Esophagus muscularis mucosa (tissue), 4 donors: ENCODE measurements around the gene NUDCD2. TPM values are rescaled to one million over a fixed set of nuclear protein-coding genes. Genes with fewer than 3 reads are reported as not detected.

Source experiments
- DNase-seq: peaks from one replicate; pipeline ENCODE4 v3.0.0-alpha.2; 2017; ENCODE audit errors: extremely low spot score
- H3K27ac ChIP-seq, 4 donors: fragments of 200-600 bp; sonication (generic); replicated peaks in 1 of 4; 1 replicate in 3 of 4; 2 replicates in 1 of 4; pipeline ENCODE4 v1.5.1; 2016 to 2019; ENCODE audit warnings: mild to moderate bottlenecking in 1 of 4
- H3K27me3 ChIP-seq, 4 donors: fragments of 200-600 bp; sonication (generic); one replicate each; pipeline versions ENCODE4 v1.5.1 to v1.6.0; 2016 to 2019
- H3K36me3 ChIP-seq, 4 donors: fragments of 200-600 bp; sonication (generic); one replicate each; pipeline ENCODE4 v1.5.1; 2016 to 2019
- H3K4me1 ChIP-seq, 4 donors: fragments of 200-600 bp; sonication (generic); one replicate each; pipeline ENCODE4 v1.5.1; 2016 to 2019
- H3K4me3 ChIP-seq, 4 donors: fragments of 200-600 bp; sonication (generic); 1 replicate in 2 of 4; 2 replicates in 2 of 4; pipeline ENCODE4 v1.5.1; 2016 to 2019; ENCODE audit warnings: mild to moderate bottlenecking in 4 of 4, moderate library complexity in 1 of 4
- H3K9me3 ChIP-seq, 4 donors: fragments of 200-600 bp; sonication (generic); 1 replicate in 3 of 4; 2 replicates in 1 of 4; pipeline ENCODE4 v1.5.1; 2016 to 2019
- EP300 ChIP-seq: sonication (generic); formaldehyde crosslinking; IDR thresholded peaks from one replicate; pipeline ENCODE4 v1.6.1; 2017; ENCODE audit warnings: antibody characterized with exemption
- POLR2A ChIP-seq: fragments of 450-650 bp; IDR thresholded peaks from one replicate; pipeline ENCODE4 v1.6.1; 2017; ENCODE audit warnings: antibody characterized with exemption, moderate library complexity, mild to moderate bottlenecking, low read depth
- POLR2AphosphoS5 ChIP-seq, 2 donors: sonication (generic); formaldehyde crosslinking; IDR thresholded peaks; one replicate each; pipeline ENCODE4 v1.6.1; 2017; ENCODE audit warnings: antibody characterized with exemption in 2 of 2
- WGBS: methylation state at CpG from one replicate; pipeline ENCODE4 v1.1.5; 2018; 5-methylcytosine and 5-hydroxymethylcytosine counted together
- intact Hi-C: fragments of 100-400 bp; cut with DNase I; formaldehyde crosslinking; loops from one replicate; pipeline ENCODE4 v1.15.1; 2023
- total RNA-seq, 4 donors: library from RNA; depleted of rRNA; stranded (reverse); fragments of >200 nt; gene quantifications; one replicate each; pipeline versions ENCODE4 v1.1.0 to v1.2.1, GENCODE V29; 2016
- TF ChIP-seq, protein P1 (sequence below), 3 experiments: fragments of 200-600 bp in 2 of 3; fragments of 450-650 bp in 1 of 3; sonication (generic) in 2 of 3; IDR thresholded peaks; one replicate each; pipeline ENCODE4 v1.5.1; 2017 to 2019; ENCODE audit warnings: antibody characterized with exemption in 3 of 3, mild to moderate bottlenecking in 2 of 3, moderate library complexity in 1 of 3

The NUDCD2 gene
- total RNA-seq, 4 donors from 2014 or later, result 7.6 to 12.5 (median 9.7) TPM

DNA sequence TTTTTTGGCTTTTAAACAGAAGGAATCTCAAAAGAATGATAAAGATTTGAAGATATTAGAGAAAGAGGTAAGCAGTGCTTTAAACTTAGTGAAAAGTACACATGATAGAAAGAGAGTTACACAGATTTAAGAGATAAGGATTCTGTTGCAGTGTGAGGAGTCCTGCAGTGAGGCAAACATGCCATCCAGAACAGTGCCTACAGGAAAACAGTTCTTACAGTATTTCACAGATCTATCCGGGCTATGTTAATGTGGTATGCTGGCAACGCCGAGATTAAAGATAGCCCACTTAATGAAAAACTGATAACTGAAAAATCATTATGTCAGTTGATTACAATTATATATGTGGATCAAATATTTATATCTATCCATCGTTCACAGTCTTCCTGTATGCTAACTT is 7.8 kb upstream of the NUDCD2 start:
- TF ChIP-seq POLR2AphosphoS5 (IDR thresholded peaks at IDR 0.05) (no peak), EP300 (no peak), POLR2A (no peak)
- TF ChIP-seq, protein P1, sequence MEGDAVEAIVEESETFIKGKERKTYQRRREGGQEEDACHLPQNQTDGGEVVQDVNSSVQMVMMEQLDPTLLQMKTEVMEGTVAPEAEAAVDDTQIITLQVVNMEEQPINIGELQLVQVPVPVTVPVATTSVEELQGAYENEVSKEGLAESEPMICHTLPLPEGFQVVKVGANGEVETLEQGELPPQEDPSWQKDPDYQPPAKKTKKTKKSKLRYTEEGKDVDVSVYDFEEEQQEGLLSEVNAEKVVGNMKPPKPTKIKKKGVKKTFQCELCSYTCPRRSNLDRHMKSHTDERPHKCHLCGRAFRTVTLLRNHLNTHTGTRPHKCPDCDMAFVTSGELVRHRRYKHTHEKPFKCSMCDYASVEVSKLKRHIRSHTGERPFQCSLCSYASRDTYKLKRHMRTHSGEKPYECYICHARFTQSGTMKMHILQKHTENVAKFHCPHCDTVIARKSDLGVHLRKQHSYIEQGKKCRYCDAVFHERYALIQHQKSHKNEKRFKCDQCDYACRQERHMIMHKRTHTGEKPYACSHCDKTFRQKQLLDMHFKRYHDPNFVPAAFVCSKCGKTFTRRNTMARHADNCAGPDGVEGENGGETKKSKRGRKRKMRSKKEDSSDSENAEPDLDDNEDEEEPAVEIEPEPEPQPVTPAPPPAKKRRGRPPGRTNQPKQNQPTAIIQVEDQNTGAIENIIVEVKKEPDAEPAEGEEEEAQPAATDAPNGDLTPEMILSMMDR (IDR thresholded peaks at IDR 0.05), result no peak
- no peak for DNase-seq
- Histone ChIP-seq H3K27me3 (no peaks in the 10 kb centered on the region), H3K36me3 (no peaks in the 10 kb centered on the region), H3K4me3 (no peak overlapping the region), H3K27ac (no peak overlapping the region), H3K9me3 (no peaks in the 10 kb centered on the region), H3K4me1 (no peaks in the 10 kb centered on the region)
- 84% methylated on average over 4 of the region's 4 CpGs for WGBS
- intact Hi-C loops, result no loop called here

DNA sequence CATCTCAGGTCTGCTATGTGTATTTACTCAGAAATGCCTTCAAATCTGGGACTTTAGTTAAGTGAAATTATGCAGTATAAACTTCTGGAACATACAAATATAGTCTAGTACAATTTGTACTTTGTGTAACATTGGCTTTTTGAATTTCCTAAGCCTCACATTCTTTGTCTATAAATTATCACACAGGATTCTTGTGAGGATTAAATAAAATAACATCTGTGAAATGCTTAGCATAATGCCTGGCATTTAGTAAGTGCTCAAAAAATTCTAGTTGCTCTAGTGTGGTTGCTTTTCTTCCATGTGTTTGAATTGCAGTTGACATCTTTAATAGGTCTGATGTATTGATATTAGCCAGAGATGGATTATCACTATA is 3.1 kb upstream of the NUDCD2 start:
- no peak for TF ChIP-seq EP300
- TF ChIP-seq POLR2AphosphoS5 (IDR thresholded peaks at IDR 0.05), result no peak
- TF ChIP-seq POLR2A, result no peak
- TF ChIP-seq, protein P1 (IDR thresholded peaks at IDR 0.05), result no peak
- H3K27ac ChIP-seq, result no peak overlapping the region
- no peaks in the 10 kb centered on the region for H3K9me3 ChIP-seq
- no peaks in the 10 kb centered on the region for H3K27me3 ChIP-seq
- DNase-seq, result no peak
- no peaks in the 10 kb centered on the region for H3K36me3 ChIP-seq
- intact Hi-C loops, result loop anchor here (5.0 kb wide), 1 partner anchor 39 kb away; no protein-coding TSS in a partner anchor
- peaks cover 17 to 30% (median 28%) of the 10 kb centered on the region in 4 donors for H3K4me1 ChIP-seq
- H3K4me3 ChIP-seq, result no peak overlapping the region

DNA sequence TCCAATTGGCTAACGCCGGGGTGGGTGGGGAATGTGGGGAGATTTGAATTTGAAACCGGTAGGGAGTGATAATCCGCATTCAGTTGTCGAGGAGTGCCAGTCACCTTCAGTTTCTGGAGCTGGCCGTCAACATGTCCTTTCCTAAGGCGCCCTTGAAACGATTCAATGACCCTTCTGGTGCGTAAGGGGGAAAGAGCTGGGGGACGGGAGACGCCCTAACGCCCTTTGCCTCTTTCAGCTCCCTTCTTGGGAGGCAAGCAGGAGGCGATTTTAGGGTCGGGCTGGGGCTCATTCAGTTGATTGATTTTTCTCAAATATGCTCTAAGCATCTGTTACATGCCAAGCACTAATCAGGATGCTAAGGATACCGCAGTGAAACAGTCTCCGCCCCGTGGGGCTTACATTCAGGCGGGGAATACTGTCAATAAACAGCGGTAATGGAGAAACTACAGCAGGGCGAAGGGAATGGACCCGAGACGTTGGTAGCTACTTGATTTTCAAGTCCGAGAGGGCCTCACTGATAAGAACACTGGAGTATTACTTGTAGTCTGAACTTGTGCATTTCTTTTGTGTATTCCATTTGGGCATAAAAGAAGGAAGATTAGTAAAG is 765 bp upstream of the NUDCD2 start, which contains the start of gene HMMR:
Gene HMMR (plus strand): TSS at position 71 of the 610 bp plus-strand sequence. CDS start 61 bp downstream, at position 132.
- intact Hi-C loops, result loop anchor here (5.0 kb wide), 1 partner anchor 42 kb away; no protein-coding TSS in a partner anchor
- DNase-seq, result no peak
- Histone ChIP-seq H3K9me3 (no peaks in the 10 kb centered on the region), H3K4me1 (peaks cover 18 to 36% (median 32%) of the 10 kb centered on the region in 4 donors), H3K4me3 (peak within 1 kb of the TSS; percentile 78 to 87 (median 84)), H3K27ac (peak within 1 kb of the TSS; percentile 92 to 98 (median 96)), H3K27me3 (no peaks in the 10 kb centered on the region), H3K36me3 (peaks cover 0 to 9% (median 3%) of the 10 kb centered on the region in 4 donors)
- WGBS, result under 1% methylated on average over 21 of the region's 23 CpGs
- TF ChIP-seq POLR2A, result no peak

DNA sequence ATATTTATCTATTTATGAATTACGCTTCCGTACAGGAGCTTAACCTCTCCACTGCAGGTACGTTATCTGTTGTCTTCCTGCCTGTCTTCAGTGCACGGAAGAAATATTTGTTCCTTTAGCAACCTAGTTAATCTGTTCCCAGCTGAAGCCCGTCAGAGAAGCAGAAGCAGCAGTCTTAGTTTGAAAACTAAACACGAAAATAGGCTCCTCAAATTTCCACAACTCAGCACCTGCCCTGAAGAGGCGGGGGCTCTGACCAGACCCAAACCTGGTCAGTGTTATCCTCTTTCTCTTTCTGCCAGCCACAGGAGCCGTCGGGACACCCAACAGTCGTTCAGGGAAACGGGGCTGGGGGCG is 462 bp downstream of the NUDCD2 start:
- no peak for DNase-seq
- WGBS, result under 1% methylated on average over 12 of the region's 12 CpGs
- Histone ChIP-seq H3K36me3 (peaks cover 4 to 19% (median 15%) of the 10 kb centered on the region in 4 donors), H3K27me3 (no peaks in the 10 kb centered on the region), H3K27ac (peak overlapping the region; percentile 92 to 98 (median 96)), H3K4me3 (peak overlapping the region; percentile 78 to 87 (median 84)), H3K9me3 (no peaks in the 10 kb centered on the region), H3K4me1 (peaks cover 18 to 36% (median 32%) of the 10 kb centered on the region in 4 donors)
- intact Hi-C loops, result no loop called here
- TF ChIP-seq EP300 (no peak), POLR2AphosphoS5 (IDR thresholded peaks at IDR 0.05) (no peak), POLR2A (no peak)
- TF ChIP-seq, protein P1 (IDR thresholded peaks at IDR 0.05), result no peak

DNA sequence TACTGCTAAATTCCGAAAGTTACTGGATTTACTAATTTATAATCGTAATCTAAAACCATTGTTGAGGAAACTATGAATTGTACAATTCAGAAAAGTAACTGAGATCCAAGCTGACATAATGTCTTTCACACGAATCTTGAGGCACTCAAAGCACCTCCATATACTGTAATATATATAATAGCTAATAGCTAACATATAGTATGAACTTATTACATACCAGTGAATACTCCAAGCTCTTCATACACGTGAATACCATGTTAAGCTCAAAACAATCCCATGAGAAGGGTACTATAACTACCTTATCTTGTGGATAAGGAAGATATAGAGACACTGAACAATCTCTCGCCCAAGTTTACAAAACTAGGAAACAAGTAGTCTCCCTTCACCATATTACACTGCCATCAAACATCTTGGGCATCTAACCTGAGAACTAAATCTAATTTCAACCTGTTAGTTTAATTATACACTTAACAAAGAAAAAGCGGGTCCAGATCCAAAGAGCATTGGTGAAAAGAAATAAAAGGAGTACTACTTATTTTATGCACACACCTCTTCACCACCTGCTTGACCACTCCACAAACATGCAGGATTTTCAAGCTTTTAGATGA is 1.0 kb downstream of the NUDCD2 start:
- no peaks in the 10 kb centered on the region for H3K9me3 ChIP-seq
- peak overlapping the region; percentile 78 to 87 (median 84) for H3K4me3 ChIP-seq
- peaks cover 18 to 36% (median 32%) of the 10 kb centered on the region in 4 donors for H3K4me1 ChIP-seq
- no peak for DNase-seq
- intact Hi-C loops, result no loop called here
- no peaks in the 10 kb centered on the region for H3K27me3 ChIP-seq
- WGBS, result 46% methylated on average over 6 of the region's 6 CpGs
- H3K27ac ChIP-seq, result peak overlapping the region; percentile 92 to 98 (median 96)
- peaks cover 4 to 24% (median 19%) of the 10 kb centered on the region in 4 donors for H3K36me3 ChIP-seq
- TF ChIP-seq, protein P1 (IDR thresholded peaks at IDR 0.05), result no peak
- TF ChIP-seq EP300, result no peak
- no peak for TF ChIP-seq POLR2AphosphoS5 (IDR thresholded peaks at IDR 0.05)
- TF ChIP-seq POLR2A, result no peak
